ENCODE results near the gene SIRPG.
"Not testable (repeated sequence)": the region's sequence is repeated elsewhere in the genome, so short reads cannot be mapped to it uniquely, and the experiment has no call there.

The SIRPG gene

DNA sequence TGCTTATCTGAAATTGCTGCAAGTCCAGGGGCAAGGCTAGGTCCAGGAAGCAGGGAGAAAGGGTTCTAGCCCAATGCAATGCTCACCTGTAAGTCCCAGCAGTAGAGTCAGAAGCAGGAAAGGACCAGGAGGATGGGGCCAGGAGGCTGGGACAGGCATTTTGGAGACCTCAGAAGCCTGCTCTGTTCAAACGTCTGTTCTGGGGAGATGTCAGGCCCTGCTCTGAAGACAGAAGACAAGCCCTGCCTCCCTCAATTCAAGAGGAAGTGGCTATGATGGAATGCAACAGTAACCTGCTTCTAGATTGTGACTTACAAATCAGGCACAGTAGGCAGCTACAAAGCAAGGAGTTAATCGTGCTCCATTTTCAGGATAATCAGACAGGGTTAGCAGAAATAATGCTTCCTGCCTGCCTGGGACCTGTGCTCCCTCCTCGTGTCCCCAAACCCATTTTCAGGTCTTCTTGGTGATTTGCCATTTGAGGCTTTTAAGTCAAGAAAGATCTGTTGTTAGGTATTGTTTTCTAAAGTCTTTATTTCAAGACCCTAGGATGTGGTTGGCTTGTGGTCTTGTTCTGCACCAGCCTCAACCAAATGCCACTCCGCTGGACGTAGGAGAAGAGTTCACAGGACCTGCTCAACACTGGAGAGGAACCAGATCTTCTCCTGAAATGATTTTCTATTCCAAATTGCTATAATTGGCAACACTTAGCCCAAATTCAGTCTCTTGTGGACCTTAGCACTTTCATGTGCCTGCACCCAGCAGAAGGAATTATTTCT is at the start of gene SIRPG:
TSS of gene SIRPG (minus strand) at position 224 of the 779 bp plus-strand sequence. CDS start at position 159, 65 bp downstream.
- DNase-seq, result no peak

GRCh38 chr20:1706887-1707286 is 49.3 kb upstream of the SIRPG start:
- DNase-seq, result not testable (repeated sequence)

DNA sequence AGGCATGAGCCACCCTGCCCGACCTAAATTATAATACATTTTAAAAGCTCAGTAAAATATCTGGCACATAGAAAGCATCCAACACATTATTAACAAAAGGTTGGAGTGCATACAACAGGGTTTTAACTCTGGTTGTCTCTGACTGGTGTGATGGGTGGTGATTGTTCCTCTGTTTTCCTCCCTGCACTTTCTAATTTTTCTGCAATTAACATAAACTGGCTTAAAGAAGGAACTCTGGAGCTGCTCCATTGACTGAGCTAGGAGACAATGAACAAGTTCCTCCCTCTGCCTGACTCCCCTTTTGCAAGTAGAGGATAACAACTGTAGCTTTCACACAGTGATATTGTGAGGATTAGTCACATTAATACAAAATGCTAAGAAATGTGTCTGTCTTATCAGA is 48.5 kb upstream of the SIRPG start:
- no peak for DNase-seq

GRCh38 chr20:1702855-1703254 is 45.3 kb upstream of the SIRPG start:
- DNase-seq, result no peak

GRCh38 chr20:1702328-1702727 is 44.7 kb upstream of the SIRPG start:
- no peak for DNase-seq

GRCh38 chr20:1700990-1701389 is 43.4 kb upstream of the SIRPG start:
- DNase-seq, result no peak

GRCh38 chr20:1697592-1697991 is 40.0 kb upstream of the SIRPG start:
- DNase-seq, result no peak

DNA sequence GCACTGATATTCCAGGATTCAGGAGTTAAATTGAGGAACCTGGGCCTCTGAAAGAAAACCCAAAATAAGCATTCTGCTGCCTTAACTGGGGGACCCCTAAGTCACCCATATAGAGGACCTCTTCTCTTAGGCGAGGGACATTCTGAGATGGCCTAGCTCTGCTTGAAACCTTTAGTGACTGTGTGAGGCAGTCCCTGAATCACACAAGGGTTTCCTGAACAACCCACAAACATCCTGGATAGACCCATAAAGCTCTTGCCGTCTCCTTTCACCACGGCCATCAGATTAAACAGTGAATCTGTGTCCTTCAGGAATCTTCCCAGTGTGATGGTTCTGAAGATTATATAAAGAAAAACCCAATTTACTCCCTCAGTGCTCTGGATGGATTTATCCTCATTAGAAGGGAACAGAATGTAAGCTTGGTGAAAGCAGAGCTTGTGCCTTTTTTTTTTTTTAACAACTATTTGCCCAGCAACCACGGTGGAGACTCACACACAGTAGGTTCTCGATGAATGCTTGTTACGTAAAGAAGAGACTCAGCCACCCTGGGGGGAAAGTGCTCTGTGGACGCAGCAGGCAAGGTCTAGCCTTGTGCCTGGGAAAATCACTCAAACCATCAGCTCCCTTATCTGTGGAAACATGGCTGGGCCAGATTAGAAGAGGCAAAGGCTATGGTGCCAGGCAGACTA is 39.1 kb upstream of the SIRPG start:
- no peak for DNase-seq

- no peak for DNase-seq
Measured at GRCh38 chr20:1694672-1695071, 37.1 kb upstream of the SIRPG start.

DNA sequence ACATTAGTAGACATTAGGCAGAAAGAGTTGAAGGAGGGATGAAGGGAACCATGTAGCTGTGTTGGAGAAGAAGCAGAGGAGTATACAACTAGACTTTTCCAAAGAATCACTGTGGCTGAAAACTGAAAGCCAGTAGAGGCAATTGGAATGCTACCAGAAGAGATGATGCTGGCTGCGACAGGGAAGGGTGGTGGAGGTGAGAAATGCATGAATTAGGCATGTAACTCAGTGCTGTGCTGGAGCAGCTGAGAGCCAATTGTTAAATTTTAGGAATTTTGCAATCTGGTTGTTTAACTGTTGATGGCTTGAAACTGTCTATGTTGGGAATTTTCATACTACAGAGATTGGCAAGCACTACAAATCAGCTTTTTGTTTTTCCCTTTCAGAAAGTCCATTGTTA is 35.8 kb upstream of the SIRPG start:
- DNase-seq, result no peak

- no peak for DNase-seq
Measured at GRCh38 chr20:1689721-1690120, 32.1 kb upstream of the SIRPG start.

DNA sequence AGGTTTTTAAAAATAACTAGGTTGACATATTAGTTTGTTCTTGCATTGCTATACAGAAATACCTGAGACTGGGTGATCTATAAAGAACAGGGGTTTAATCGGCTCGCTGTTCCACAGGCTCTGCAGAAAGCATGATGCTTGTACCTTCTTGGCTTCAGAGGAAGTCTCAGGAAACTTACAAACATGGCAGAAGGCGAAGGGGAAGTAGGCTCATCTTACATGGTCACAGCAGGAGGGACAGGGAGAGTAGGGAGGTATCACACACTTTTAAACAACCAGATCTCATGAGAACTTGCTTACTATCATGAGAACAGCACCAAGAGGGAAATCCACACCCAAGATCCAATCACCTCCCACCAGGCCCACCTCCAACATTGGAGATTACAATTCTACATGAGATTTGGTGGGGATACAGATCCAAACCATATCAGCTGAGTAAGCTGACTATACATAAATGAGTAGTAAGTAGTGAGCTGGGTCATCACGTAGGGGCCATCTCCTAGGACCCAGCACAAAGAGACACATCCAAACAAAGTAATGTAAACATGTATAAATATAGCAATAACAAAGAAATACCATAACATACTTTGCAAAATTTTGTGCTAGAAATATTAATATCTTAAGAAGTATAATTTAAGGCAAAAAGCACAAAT is 31.4 kb upstream of the SIRPG start:
- DNase-seq, result no peak

GRCh38 chr20:1687053-1687452 is 29.5 kb upstream of the SIRPG start:
- DNase-seq, result no peak

DNA sequence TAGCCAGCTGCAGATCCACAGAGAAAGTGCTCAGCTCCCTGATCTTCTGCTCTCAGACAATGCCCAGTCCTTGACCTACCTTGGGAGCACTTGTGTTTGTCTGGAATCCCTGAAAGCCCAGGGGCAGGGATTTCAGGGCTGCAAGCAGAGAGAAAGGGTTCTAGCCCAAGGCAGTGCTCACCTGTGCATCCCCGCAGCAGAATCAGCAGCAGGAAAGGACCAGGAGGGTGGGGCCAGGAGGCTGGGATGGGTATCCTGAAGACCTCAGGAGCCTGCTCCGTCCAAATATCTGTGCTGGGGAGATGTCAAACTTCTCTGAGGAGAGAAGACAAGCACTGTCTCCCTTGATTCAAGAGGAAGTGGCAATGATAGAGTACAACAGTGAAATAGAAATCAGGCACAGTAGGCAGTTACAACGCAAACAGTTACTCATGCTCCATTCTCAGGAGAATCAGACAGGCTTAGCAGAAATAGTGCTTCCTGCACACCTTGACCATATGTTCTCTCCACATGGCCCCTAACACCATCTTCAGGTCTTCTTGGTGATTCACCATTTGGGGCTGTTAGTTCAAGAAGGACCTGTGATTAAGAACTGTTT is 28.7 kb upstream of the SIRPG start:
- no peak for DNase-seq

DNA sequence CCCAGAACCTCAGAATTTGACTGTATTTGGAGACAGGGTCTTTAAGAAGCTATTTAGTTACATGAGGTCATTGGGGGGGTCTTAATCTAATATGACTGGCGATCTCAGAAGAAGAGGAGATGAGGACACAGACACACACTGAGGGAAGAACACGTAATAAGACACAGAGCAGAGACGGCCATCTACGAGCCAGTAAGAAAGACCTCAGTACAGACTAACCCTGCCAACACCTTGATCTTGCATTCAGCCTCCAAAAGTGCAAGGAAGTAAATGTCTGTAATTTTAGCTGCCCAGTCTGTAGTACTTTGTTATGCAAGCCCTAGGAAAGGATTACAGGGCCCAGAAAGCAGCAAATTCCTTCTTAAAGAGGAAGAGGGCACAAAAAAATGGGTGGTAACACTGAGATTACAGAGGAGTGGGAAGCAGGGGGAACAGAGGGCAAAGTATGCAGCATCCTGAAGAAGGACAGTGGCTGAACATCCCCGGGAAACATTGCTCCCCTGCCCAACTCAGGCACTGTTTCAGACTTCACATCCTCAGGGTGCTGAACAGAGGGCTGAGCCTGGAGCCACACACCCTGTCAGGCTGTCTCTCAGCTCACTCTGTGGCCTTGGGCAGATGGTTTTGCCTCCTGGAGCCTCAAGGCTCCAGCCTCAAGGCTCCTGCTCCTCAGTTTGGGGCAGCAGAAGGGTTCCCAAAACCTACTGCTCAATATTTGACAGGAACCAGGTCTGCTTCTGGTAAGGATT is 27.9 kb upstream of the SIRPG start:
- no peak for DNase-seq

- DNase-seq, result no peak
Measured at GRCh38 chr20:1684872-1685271, 27.3 kb upstream of the SIRPG start.

DNA sequence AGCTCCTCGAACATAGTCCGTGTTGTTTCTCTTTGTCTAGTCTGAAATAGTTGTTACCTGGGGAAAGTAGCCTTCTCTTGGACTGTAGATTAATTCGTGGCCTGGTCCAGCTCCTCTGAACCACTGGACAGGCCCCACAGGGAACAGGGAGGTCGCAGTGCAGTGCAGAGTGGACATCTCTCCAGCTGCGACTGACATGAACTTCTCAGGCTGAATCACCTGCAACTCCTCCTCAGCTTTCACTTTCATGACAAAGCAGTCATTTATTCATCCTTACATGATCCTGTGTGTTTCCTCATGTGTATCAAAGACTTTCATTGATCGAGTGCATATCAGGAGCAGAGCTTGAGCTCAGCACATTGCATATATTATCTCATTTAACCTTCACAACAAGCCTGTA is 19.1 kb upstream of the SIRPG start:
- no peak for DNase-seq

DNA sequence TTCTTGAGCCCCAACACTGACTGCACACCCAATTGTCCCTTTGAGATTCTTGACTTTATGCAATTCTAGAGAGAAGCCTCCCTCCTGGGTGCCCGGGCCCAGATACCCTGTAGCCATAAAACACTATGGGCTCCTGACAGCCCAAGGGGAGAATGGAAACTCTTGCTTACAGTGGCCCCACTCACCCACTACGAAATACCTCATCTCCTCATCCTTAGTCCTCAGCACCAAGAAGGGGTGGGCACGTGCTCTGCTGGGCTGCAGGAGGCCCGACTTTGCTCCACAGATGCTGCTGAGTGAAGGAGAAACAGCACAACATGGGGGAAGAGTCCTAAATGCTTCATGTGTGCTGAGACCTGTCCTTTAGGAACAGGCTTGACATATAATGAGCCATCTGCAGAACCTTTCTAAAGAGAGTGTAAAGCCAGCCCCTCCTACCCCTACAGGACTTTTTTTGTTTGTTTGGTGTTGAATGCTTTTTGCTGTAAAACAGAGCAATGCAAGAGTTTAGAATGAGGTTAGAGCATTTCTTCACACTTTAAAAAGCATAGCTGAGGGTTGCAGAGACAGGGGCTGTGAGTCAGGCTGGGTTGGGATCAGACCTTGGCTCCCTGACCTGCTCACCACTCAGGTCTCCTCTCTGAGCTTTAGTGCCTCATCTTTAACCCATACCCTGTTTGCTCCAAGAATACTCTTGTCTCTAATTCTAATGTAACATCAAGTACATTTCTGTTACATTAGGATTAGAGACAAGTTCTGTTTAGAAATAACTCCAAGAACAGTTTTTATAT is 17.6 kb upstream of the SIRPG start:
- no peak for DNase-seq

- DNase-seq, result no peak
Measured at GRCh38 chr20:1674361-1674760, 16.8 kb upstream of the SIRPG start.

DNA sequence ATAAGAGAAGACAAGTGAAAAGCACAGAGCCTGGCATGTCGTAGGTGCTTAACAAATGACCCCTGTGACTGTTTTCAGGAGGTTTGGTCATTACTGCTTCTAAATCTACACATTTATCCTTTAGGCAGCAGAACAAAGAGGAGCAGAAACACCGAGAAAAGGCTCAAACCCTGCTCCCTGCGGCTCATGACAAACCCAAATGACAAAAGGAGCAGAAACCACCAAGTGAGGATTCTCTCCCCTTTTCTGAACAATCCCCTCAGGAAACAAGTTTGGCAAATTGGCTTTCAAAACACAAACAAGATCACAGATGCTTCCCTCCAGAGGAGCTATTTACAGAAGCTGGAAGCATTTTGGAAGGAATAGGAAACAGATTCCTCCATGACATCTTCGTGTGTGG is 15.8 kb upstream of the SIRPG start:
- DNase-seq, result no peak

DNA sequence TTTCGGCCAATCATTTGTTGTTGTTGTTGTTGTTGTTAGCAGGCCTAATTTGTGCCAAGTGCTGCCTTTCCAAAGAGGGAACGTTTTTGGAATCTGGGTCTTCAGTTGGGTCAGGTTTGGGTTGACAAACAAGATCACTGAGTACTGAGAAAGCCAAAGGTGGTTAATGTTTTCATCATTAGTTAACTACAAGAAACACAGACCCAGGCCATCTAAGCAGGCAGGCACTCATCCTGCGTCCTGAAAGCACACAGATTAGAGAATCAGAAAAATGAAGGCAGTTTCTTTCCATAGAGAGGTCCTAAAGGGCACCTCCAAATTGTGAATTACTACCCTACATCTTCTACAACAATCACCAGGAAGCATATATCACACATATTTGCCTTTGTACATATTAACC is 15.1 kb upstream of the SIRPG start:
- DNase-seq, result no peak

Measured in right forelimb (tissue), 1 donor.